GM12878 (cell line): ENCODE data around the gene PDE11A. TPM values are rescaled to one million over a fixed set of nuclear protein-coding genes. Genes with fewer than 3 reads are reported as not detected.

Source experiments
- ASH2L ChIP-seq: fragments of 300-600, 200-600 bp; sonication (generic); IDR thresholded peaks from 2 replicates; pipeline ENCODE4 v1.6.1; 2017; ENCODE audit warnings: low read depth, mild to moderate bottlenecking, borderline replicate concordance
- BCLAF1 ChIP-seq: fragments of 450-650 bp; IDR thresholded peaks from 2 replicates; pipeline ENCODE4 v1.6.1; 2017; ENCODE audit warnings: antibody characterized with exemption, mild to moderate bottlenecking, moderate library complexity
- CBX3 ChIP-seq: fragments of 200-600 bp; sonication (generic); IDR thresholded peaks from 2 replicates; pipeline ENCODE4 v1.6.1; 2016; ENCODE audit warnings: low read depth, borderline replicate concordance
- EP300 ChIP-seq, 2 experiments: fragments of 150-350 bp in 1 of 2; IDR thresholded peaks; 2 replicates each; pipeline ENCODE4 v1.6.1; 2011 to 2012; ENCODE audit warnings: low read depth in 2 of 2, low read length in 2 of 2, borderline replicate concordance in 1 of 2, improper control_type of control experiment in 1 of 2, inconsistent platforms in 1 of 2; ENCODE audit not compliant: control insufficient read depth in 1 of 2
- ESRRA ChIP-seq: IDR thresholded peaks from 2 replicates; pipeline ENCODE4 v1.6.1; 2012; ENCODE audit warnings: mild to moderate bottlenecking, low read length, improper control_type of control experiment
- HDGF ChIP-seq: fragments of 450-650 bp; IDR thresholded peaks from 2 replicates; pipeline ENCODE4 v1.6.1; 2016; ENCODE audit warnings: antibody characterized with exemption
- IRF4 ChIP-seq: IDR thresholded peaks from 2 replicates; pipeline ENCODE4 v1.6.1; 2011; ENCODE audit warnings: low read depth, low read length
- JUND ChIP-seq: IDR thresholded peaks from 2 replicates; pipeline ENCODE4 v1.6.1; 2012; ENCODE audit warnings: low read depth, mild to moderate bottlenecking, low read length, improper control_type of control experiment, moderate library complexity
- LARP7 ChIP-seq: fragments of 450-650 bp; IDR thresholded peaks from 2 replicates; pipeline ENCODE4 v1.6.1; 2017; ENCODE audit warnings: mild to moderate bottlenecking
- POLR2AphosphoS5 ChIP-seq: IDR thresholded peaks from 2 replicates; pipeline ENCODE4 v1.6.1; 2011; ENCODE audit warnings: mild to moderate bottlenecking, low read length, inconsistent platforms
- RBBP5 ChIP-seq: fragments of 200-600 bp; sonication (generic); conservative IDR thresholded peaks from 2 replicates; pipeline ENCODE4 v1.6.1; 2016
- SMAD5 ChIP-seq: IDR thresholded peaks from 2 replicates; pipeline ENCODE4 v1.6.1; 2016; ENCODE audit warnings: antibody characterized with exemption, low read depth
- TCF7 ChIP-seq: IDR thresholded peaks from 2 replicates; pipeline ENCODE4 v1.6.1; 2014; ENCODE audit warnings: antibody characterized with exemption, borderline replicate concordance
- ZZZ3 ChIP-seq: IDR thresholded peaks from 2 replicates; pipeline ENCODE4 v1.6.1; 2011; ENCODE audit warnings: low read depth; ENCODE audit not compliant: control insufficient read depth, insufficient read length
- polyA plus RNA-seq, 11 experiments: library from polyadenylated mRNA; depleted of rRNA in 4 of 11; unstranded in 6 of 11; stranded (reverse) in 5 of 11; fragments of >200 nt; fragmentation: Nextera tagmentation in 4 of 11; fragmentation: Illumina TruSeq in 1 of 11; extraction: Ambion mirVana in 4 of 11; extraction: Trizol in 1 of 11; gene quantifications; 1 replicate in 1 of 11; 2 replicates in 10 of 11; pipeline versions ENCODE4 v1.2.1 to v1.2.3, GENCODE V29; 2011 to 2016; ENCODE audit warnings: inconsistent platforms in 2 of 11, missing spikeins in 2 of 11, low read depth in 1 of 11
- total RNA-seq, 4 experiments: library from RNA; depleted of rRNA in 3 of 4; stranded (reverse); fragments of >200 nt in 3 of 4; fragmentation: Illumina TruSeq in 1 of 4; extraction: Trizol in 1 of 4; gene quantifications; 2 replicates each; pipeline versions ENCODE4 v1.2.1 to v1.2.3, GENCODE V29; 2013 to 2021

The PDE11A gene
- total and polyA plus RNA-seq, 10 of the 15 experiments (the other 5 are each of a cell fraction or from before 2014, with no cell fraction given), result 0.01 to 0.17 (median 0.06) TPM; not detected in 5

GRCh38 chr2:177612659-177613058 lies 459.9 kb downstream of the PDE11A start (continued):
- TF ChIP-seq ESRRA, result no peak
- no peak for TF ChIP-seq ASH2L
- TF ChIP-seq RBBP5, result no peak
- no peak for TF ChIP-seq POLR2AphosphoS5
- TF ChIP-seq TCF7, result no peak
- no peak for TF ChIP-seq SMAD5
- TF ChIP-seq BCLAF1, result no peak
- no peak for TF ChIP-seq LARP7
- no peak for TF ChIP-seq CBX3
- TF ChIP-seq IRF4, result no peak
- TF ChIP-seq ZZZ3, result no peak
- no peak for TF ChIP-seq EP300 (IDR thresholded peaks at IDR 0.05; ENCODE audit: borderline replicate concordance in 1 of 2, control insufficient read depth in 1 of 2, low read depth in 2 of 2, low read length in 2 of 2)
- no peak for TF ChIP-seq HDGF
- TF ChIP-seq JUND, result no peak
